Fibroblast of peridontal ligament (primary cell): ENCODE data around the gene GFY.

Experiments used
- DNase-seq: peaks from one replicate; pipeline ENCODE4 v3.0.0-alpha.2; 2010; ENCODE audit errors: extremely low read depth

The GFY gene, protein sequence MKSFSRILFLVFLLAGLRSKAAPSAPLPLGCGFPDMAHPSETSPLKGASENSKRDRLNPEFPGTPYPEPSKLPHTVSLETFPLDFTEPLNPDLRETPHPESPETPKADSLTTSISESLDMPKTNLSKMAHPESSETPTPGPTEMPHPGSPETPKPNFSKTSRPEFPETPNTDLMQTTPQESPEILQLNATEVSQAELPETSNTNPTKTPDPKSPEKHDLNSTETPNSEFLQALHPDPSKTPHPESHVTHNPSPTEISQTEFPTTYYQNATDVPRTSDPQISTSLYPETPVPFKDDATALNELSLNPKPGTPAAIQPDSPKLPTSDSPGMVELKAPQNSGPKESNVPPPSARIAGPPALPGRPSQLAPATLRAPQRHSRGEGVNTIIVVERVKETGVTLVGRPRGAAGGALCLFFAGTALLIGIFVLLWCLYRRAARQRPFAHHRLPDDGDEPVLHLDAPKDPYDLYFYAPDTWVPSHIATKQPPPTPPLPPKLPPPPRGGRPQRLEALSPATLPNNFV

DNA sequence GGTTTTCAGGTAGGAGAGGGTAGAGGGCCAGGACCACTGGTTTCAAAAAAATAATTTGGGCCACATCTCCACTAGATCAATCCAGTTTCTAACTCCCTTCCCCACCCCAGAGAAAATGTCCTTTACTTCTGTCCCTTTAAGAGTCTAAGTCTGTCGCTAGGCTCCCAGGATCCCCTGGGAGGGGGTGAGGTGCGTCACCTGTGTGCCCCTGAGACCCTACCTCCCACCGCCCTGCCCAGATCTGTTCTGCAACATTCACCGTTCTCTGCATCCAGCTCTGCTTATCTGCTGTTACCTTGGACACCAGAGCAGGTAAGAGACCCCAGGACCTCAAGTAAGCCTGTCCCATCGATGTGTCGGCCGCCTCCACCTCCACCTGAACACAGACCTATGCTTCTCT lies at the start of gene GFY:
GFY (plus strand) TSS at position 211 of the 400 bp plus-strand sequence. CDS start 1,043 bp downstream, outside the sequence.
- DNase-seq: no peak

DNA sequence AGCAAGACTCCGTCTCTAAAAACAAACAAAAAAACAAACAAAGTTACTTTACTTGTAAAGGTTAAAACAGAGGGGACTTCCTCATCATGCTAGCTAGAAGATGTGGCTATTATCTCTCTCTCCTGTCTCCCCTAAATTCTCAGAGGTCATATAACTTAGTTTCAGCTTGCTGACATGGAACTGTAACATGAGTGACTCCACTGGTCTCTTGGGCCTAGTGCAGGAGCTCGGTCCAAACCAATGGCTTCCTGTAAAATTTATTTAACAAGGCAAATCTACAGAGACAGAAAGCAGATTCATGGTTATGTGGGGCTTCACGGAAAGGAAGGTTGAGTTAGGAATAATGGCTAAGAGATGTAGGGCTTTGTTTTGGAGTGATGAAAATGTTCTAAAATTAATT lies 46.7 kb upstream of the GFY start:
- DNase-seq: peak; percentile 12

DNA sequence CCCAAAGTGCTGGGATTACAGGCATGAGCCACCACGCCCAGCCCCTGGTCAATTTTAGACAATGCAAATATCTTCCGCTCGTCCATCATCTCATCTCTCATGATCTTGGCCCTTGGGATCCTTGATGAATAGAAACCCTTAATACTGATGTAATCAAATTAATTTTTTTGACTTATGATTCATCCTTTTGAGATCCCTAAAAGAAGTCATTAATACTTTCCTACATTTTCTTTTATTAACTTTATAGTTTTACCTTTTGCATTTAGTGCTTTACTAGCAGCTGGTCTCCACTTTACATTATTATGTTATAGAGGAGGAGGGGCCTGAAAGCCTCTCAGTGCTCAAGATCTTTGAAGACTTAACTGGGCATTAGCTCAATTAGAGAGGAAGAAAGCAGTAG lies 44.8 kb upstream of the GFY start:
- DNase-seq: no peak

DNA sequence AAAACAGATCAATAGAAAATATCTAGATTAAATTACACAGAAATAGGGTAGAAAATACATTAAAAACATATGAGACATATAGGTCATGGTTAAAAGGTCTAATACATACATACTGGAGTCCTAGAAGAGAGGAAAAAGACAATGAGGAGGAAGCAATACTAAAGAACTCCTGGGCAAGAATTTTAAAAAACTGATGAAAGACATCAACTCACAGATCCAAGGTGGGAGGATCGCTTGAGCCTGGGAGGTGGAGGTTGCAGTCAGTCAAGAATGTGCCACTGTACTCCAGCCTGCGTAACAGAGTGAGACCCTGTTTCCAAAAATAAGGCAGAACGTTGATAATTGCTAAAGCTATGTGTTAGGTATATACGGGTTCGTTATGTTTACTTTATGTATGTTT lies 42.5 kb upstream of the GFY start:
- no peak for DNase-seq

DNA sequence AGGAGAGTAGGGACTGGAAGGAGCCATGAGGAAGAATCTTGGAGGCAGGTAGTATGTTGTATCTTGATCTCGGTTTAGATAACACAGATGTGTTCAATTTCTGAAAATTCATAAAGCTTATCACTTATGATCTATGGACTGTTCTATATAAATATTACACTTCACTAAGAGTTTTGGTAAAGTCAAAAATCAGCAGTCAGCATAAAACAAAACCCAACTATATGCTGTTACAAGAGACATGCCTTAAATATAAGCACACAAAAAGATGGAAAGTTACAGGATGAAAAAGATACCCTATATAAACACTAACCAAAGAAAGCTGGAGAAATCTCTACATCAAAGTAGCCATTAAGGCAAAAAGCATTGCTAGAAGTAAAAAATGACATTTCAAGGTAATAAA lies 41.6 kb upstream of the GFY start:
- DNase-seq: no peak

DNA sequence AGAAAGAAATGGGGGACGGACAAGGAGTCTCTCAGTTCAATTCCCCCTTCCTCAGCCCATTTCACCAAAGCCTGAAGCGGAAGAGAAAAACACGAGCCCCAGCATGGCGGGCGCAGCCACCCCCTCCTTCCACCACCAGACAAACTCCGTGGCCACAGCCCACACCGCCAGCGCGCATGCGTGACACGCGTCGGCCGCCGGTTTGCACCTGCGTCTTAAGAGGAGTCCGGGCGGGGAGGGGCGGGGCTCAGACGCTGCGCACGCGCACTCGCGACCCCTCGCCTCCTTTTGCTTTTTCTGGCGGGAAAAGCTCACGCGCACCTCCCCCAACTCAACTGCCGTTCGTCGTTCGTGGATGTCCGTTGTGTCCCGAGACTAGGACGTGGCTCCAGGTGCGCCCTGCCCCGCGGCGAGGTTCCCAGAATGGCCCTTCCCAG lies 37.2 kb upstream of the GFY start, which contains the start of gene KASH5:
KASH5 (plus strand) TSS at position 314 of the 437 bp plus-strand sequence. CDS start 2,635 bp downstream, outside the sequence.
- no peak for DNase-seq

DNA sequence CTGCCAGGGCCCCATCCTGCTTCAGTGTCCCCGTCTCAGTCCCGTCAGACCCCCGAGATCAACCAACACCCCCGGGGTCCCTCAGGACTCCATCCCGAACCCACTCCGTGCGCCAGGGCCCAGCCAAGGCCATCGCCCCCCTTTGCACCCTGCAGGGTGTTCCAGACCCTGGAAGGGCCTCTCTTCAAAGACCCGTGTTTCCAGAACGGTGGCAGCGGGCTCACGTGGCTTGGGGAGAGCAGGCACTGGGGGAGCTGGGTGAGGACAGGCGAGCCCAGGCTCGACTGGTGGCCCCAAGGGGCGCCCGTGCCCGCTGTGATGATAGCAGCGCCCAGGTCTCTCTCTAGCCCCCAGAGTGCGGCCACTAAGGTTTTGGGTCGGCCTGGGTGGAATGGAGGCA lies 35.8 kb upstream of the GFY start:
- no peak for DNase-seq

DNA sequence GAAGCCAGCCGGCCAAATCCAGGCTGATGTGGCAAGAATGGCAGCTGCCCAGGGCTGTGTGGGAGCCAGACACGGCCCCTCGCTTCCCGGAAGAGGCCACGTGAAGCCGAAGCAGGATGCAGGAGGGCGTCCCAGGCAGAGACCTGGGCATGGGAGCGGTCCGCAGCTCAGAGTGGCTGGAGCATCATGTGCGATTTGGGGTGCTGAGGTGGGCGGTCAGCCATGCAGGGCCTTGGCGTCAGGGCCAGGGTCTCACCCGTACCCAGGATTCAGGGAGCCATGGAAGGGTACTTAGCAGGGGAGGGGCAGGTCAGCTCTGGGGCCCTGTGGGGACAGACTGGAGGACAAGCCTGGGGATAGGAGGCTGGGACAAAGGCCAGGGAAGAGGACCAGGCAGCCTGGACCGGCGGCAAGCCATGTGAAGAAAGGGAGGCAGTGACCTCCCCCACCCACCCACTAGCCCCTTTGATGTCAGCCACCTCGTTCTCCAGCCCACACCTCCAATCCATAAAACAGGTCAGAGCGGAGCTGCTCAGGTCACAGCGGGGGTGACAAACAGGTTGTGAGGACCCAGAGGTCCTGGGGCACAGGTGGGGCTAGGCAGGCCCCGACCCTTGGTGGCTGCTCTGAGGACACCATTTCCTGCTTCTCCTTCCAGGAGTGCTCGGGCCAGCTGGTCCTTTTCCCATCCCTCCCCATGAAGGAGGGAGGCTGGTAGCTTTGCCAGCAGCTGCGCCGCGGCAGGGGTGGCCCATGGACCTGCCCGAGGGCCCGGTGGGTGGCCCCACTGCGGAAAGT lies 34.9 kb upstream of the GFY start:
- DNase-seq: no peak

DNA sequence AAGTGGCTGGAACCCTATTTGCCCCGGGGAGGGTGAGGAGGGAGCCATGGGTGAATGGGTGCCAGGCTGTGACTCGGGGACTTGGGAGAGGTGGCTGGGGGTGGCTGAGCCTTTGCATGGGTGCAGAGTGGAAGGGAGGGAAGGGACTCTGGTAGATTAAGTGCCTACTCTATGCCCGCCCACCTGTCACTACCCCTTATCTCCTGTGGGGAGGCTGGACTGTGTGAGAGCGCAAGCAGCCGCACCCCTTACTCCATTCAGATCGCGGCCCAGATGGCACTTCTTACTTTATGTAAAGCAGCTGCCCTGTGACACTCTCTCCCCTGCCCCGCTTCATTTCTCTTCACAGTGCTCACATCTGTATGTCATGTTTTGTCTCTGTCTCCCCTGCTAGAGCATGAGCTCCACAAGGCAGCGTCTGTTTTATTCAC lies 34.2 kb upstream of the GFY start:
- no peak for DNase-seq

DNA sequence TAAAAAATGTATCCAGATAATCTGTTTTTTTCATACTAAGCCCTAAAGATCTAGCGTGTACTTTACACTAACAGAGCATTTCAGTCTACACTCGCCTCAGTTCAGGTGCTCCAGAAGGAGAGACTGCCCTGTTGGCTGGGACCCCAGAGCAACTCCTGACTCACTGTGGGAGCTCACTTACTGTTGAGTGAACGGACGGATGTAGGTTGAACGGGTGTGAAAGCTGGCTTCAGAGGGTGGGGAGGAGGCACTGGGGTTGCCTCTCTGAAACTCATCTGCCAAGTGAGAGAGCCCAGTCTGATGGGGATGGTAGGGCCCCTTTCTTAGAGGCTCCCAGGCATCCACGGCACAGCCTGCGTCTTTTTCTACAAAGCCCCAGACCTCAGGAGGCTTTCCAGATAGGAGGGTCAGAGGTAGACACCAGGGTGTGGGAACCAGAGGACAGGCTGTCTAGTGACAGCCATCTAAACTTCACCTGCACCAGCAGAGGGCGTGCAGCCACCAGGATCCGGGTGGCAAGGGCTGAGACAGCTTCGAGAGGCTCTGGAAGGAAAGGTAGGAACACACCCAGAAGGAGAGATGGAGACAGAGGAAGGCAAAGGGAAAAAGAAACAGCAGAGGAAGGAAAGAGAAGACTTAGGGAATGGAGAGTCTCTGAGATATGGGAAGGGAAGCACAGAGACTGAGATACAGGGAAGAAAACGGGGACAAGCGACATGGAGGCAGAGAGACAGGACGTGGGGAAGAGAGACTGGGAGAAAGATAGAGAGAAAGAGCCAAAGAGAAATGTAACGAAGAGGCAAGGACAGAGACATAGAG lies 33.4 kb upstream of the GFY start:
- DNase-seq: peak; percentile 60

DNA sequence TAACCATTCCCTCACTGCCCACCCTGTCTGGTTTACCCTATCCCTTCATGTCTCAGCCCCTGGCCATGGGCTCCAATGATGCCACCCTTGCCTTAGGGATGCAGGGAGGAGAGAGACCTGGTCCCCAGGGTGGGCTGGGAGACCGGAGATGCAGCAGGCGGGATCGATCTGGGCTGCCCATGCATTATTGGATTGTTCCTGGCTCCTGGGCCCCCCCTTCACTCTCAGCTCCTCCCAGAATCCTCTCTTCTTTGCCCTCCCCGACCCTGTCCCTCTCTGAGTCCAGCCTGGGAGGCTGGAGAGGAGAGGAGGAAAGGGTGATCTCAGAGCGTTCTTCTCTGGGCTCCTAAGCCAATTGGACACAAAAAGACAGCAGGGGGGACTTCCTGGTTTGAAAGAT lies 31.3 kb upstream of the GFY start:
- no peak for DNase-seq

DNA sequence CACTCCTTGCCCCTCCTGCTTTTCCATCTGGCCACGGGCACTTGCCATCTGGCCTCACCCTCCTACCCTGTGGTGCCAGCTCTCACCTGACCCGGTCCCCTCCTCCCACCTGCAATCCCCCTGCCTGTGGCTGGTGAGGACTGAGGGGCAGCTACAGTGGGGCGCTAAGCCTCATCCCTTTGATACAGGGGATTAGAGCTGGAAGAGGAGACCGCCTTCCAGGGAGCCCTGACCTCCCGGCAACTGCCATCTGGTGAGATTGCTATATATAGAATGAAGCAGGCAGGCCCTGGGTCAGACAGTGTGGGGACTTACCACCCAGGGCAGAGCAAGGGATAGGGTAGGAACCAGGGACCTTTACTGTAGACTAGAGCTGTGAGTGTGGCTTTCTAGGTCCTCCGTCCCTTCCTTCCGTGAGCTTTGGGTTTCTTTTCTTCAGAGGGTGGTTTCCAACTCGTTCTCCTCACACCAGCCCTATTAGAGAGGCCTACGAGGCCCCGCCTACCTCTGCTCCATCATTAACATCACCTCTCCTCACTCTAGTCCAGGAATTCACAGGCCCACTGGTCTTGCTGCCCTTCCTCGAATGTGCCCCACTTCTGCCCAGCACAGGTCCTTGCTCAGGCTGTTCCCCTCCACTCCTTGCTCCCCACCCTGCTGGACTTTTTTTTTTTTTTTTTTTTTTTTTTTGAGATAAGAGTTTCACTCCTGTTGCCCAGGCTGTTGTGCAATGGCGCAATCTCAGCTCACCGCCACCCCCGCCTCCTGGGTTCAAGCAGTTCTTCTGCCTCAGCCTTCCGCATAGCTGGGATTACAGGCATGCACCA lies 29.4 kb upstream of the GFY start:
- DNase-seq: no peak

DNA sequence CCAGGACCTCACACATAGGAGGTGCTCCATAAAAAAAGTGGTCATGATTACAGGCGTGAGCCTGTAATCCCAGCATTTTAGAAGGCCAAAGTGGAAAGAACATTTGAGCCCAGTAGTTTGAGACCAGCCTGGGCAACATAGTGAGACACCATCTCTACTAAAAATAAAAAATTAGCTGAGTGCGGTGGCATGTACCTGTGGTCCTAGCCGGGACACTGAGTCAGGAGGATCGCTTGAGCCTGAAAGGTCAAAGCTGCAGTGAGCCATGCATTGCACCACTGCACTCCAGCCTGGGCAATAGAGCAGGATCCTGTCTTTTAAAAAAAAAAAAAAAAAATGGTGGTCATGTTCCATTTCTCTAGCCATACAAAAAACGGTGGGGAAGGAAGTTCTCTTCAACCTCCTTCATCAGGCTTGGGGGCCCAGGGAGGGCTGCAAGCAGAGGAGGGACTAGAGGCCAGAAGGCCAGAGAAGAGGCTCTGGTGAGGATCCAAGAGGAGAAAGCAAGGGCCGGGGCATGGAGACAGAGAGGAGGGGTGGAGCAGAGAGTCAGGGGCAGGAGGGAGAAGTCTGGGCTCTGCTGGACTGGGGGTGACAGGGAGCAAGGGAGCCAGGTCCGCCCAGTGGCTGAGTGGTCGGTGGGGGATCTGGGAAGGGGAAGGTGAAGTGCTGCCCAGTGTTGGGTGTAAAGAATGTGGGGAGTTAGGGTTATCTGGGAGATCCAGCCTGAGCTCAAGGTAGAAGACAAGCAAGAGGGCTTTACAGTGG lies 28.3 kb upstream of the GFY start:
- DNase-seq: no peak

DNA sequence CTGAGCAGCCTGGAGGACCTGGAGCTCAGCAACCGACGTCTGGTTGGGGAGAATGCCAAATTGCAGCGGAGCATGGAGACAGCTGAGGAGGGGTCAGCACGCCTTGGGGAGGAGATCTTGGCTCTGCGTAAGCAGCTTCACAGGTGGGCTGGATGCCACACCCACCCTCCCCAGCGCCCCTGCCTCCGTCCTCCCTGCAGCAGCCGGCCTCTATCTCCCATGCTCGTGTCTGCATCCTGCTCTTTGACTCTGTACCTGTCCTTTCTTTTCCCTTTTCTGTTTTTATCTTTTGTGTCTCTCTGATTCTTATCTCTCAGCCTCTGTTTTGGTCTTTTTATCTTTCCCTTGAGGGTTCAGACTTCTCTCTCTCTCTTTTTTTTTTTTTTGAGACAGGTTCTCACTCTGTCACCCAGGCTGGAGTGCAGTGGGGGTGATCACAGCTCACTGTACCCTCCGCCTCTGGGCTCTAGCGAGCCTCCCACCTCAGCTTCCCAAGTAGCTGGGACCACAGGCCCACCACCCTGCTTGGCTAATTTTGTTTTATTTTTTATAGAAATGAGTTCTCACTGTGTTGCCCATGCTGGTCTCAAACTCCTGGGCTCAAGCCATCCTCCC lies 27.1 kb upstream of the GFY start:
- no peak for DNase-seq

DNA sequence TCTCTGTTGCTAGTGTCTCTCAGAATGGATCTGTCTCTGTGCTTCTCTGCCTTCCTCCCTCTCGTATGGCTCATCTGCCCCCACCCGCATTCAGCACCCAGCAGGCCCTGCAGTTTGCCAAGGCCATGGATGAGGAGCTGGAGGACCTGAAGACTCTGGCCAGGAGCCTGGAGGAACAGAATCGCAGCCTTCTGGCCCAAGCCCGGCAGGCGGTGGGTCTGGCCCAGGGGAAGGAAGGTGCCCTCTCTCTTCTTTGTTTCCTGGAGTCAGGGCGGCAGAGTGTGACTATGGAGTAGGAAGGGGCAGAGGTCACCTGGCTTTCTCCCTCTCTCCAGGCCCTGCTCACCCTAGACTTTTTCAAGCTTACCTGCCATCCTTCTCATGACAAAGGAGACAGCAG lies 26.3 kb upstream of the GFY start:
- no peak for DNase-seq

DNA sequence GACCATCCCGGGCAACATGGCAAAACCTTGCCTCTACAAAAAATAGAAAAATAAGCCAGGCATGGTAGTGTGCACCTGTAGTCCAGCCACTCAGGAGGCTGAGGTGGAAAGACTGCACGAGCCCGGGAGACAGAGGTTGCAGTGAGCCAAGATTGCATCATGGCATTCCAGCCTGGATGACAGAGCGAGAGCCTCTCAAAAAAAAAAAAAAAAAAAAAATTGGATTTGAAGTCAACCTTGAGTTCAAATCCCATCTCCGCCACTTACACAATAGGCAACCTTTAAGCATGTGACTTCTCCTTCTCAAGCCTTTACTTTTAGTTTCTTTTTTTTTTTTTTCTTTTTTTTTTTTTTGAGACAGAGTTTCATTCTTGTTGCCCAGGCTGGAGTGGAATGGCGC lies 25.2 kb upstream of the GFY start:
- no peak for DNase-seq

DNA sequence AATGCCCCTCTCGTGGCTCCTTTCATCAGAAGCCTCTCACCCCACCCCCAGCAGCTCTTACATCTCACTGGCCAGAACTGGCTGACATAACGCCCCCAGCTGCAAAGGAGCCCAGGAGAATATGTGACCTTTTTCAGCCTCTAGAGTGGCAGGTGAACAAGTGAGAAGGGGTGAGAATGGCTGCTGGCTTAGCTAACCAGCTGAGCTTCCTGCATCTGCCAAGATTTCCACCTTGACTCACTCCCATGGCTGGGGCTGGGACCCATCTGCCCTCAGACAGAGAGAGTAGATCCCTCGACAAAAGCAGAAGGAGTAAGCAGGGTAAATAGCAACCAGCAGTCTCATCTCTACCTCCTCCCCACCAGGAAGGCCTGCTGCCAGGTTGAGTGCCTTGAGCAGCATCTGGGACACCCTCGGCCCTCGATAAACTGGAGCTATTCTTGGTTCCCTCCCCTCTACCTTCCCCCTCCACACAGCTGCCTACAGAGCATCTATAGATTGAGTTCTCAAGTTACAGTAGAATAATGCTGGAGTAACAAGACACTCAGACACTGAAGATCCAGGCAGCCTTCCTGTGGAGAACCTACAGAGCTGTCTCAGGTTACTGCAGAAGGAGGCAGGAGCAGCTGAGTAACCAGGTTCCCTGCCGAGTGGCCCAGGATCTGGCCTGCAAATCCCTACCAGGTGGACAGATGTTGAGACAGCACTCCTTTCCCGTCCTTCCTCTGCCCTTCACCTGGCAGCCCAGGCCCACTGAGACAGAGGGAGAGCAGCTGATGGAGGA lies 21.6 kb upstream of the GFY start:
- DNase-seq: no peak

DNA sequence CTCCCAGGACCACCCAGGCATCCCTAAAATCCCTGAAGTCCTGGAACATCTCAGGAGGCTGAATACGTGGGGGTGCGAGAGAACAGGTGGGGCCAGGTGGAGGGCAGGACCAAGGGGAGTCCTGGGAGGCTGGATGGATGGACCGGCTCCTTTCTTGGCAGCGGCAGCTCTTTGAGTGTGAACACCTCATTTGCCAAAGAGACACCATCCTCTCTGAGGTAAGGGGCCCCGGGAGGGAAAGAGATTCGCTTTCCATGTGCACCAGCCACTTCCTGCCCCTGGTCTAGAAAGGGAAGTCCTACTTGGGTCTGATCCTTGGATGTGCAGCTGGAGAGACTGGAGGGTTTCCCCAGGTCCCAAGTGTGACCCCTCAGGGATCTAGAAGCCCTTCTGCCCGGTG lies 18.1 kb upstream of the GFY start:
- no peak for DNase-seq

DNA sequence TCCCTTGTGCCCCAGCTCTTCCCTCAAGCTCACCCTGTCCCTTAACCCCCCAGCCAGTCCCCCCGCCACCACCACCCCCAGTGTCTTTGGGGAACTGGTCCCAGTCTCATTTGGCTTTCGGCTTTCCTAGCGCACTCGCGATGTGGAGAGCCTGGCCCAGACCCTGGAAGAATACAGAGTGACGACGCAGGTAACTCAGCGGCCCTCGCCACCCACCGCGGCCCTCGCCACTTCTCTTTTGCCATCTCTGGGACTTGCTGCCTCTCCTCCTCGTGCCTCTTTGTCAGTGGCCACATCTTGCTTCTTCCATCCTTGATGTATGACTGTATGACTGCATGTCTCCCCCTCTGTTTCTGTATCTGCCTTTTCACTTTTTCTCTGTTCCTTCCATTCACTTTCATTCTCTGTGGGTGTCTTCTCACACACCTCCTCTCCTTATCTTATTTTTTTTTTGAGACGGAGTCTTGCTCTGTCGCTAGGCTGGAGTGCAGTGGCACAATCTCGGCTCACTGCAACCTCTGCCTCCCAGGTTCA lies 17.6 kb upstream of the GFY start:
- DNase-seq: no peak
